IPS-18a (cell line): Measurements from ENCODE around the gene DIS3L2.

ENCODE experiments used
- H3K27ac ChIP-seq: one replicate; pipeline ENCODE4 v1.5.1; 2013; ENCODE audit warnings: low read length
- H3K27me3 ChIP-seq: one replicate; pipeline ENCODE4 v1.6.1; 2013; ENCODE audit warnings: mild to moderate bottlenecking, low read length; ENCODE audit not compliant: control insufficient read depth, insufficient read depth
- H3K36me3 ChIP-seq: one replicate; pipeline ENCODE4 v1.6.1; 2013; ENCODE audit warnings: low read depth, low read length; ENCODE audit not compliant: control insufficient read depth
- H3K4me1 ChIP-seq: one replicate; pipeline ENCODE4 v1.6.1; 2013; ENCODE audit warnings: low read depth, low read length; ENCODE audit not compliant: control insufficient read depth
- H3K4me3 ChIP-seq: one replicate; pipeline ENCODE4 v1.5.1; 2013; ENCODE audit warnings: low read length
- H3K9ac ChIP-seq: one replicate; pipeline ENCODE4 v1.6.1; 2013; ENCODE audit warnings: mild to moderate bottlenecking, low read length, moderate library complexity
- H3K9me3 ChIP-seq: one replicate; pipeline ENCODE4 v1.6.1; 2013; ENCODE audit warnings: low read depth, low read length; ENCODE audit not compliant: control insufficient read depth

DIS3L2 gene

DNA sequence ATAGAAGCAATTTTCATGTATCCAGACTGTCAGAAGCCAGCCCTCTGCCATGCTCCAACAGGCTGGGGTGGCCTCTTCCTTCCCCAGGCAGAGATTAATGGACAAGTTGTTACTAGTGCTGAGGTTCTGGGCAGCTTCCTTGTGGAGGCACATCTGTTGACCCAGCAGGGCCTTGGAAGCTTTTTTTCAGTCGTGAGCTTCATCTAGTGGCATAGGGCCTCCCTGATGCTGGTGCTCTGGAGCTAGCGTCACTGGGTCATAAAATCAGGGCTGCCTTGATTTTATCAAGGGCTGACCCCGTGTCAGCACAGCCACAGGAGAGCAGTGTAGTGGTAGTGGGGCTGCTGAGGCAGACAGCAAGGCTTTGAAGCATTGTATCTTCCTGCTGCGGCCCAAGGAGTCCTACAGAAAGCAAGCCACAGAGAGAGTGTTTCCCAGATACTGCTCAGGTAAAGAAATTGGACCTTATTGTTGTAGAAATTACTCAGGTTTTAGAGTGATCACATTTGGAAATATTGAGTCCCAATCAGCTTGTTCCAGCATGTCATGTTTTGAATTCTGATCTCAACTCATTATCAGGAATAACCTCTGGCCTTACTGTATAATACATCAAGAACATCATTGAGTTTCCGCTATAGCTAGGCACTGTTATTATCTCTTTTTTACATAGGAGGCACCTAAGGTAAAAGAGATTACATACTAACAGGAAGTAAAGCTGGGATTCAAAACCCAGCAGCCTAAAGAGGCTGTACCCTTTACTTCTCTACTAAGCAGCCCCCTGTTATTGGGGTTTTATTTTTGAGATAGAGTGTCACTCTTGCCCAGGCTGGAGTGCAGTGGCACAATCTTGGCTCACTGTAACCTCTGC lies 324.7 kb downstream of the DIS3L2 start:
- Histone ChIP-seq H3K36me3 (no peaks in the 10 kb centered on the region), H3K4me1 (no peaks in the 10 kb centered on the region), H3K4me3 (no peak overlapping the region), H3K9ac (no peak overlapping the region), H3K27me3 (no peaks in the 10 kb centered on the region), H3K27ac (no peak overlapping the region), H3K9me3 (no peaks in the 10 kb centered on the region)

- H3K4me3 ChIP-seq = no peak overlapping the region
- no peaks in the 10 kb centered on the region for H3K9me3 ChIP-seq
- no peaks in the 10 kb centered on the region for H3K4me1 ChIP-seq
- H3K27ac ChIP-seq = no peak overlapping the region
- no peaks in the 10 kb centered on the region for H3K36me3 ChIP-seq
- no peaks in the 10 kb centered on the region for H3K27me3 ChIP-seq
- no peak overlapping the region for H3K9ac ChIP-seq
Measured at GRCh38 chr2:232287316-232287715, 325.8 kb downstream of the DIS3L2 start.

- no peaks in the 10 kb centered on the region for H3K36me3 ChIP-seq
- H3K4me1 ChIP-seq = peaks cover 6% of the 10 kb centered on the region
- no peak overlapping the region for H3K4me3 ChIP-seq
- H3K27ac ChIP-seq = no peak overlapping the region
- no peaks in the 10 kb centered on the region for H3K27me3 ChIP-seq
- H3K9ac ChIP-seq = no peak overlapping the region
- no peaks in the 10 kb centered on the region for H3K9me3 ChIP-seq
Measured at GRCh38 chr2:232288489-232289030, 327.0 kb downstream of the DIS3L2 start.

- Histone ChIP-seq H3K27ac (no peak overlapping the region), H3K9me3 (no peaks in the 10 kb centered on the region), H3K4me3 (no peak overlapping the region), H3K9ac (no peak overlapping the region), H3K4me1 (peaks cover 6% of the 10 kb centered on the region), H3K36me3 (no peaks in the 10 kb centered on the region), H3K27me3 (no peaks in the 10 kb centered on the region)
Measured at GRCh38 chr2:232290668-232291067, 329.2 kb downstream of the DIS3L2 start.

- Histone ChIP-seq H3K9ac (no peak overlapping the region), H3K27me3 (no peaks in the 10 kb centered on the region), H3K27ac (no peak overlapping the region), H3K36me3 (no peaks in the 10 kb centered on the region), H3K4me3 (no peak overlapping the region), H3K4me1 (peaks cover 6% of the 10 kb centered on the region), H3K9me3 (no peaks in the 10 kb centered on the region)
Measured at GRCh38 chr2:232291343-232291742, 329.8 kb downstream of the DIS3L2 start.

GRCh38 chr2:232292395-232293154 lies 331.1 kb downstream of the DIS3L2 start:
- no peak overlapping the region for H3K4me3 ChIP-seq
- H3K4me1 ChIP-seq = peaks cover 6% of the 10 kb centered on the region
- no peaks in the 10 kb centered on the region for H3K36me3 ChIP-seq
- H3K9ac ChIP-seq = no peak overlapping the region
- H3K9me3 ChIP-seq = no peaks in the 10 kb centered on the region
- no peak overlapping the region for H3K27ac ChIP-seq
- no peaks in the 10 kb centered on the region for H3K27me3 ChIP-seq

GRCh38 chr2:232293191-232293590 lies 331.7 kb downstream of the DIS3L2 start:
- Histone ChIP-seq H3K27ac (no peak overlapping the region), H3K4me1 (peaks cover 6% of the 10 kb centered on the region), H3K36me3 (no peaks in the 10 kb centered on the region), H3K9me3 (no peaks in the 10 kb centered on the region), H3K9ac (no peak overlapping the region), H3K4me3 (no peak overlapping the region), H3K27me3 (no peaks in the 10 kb centered on the region)

DNA sequence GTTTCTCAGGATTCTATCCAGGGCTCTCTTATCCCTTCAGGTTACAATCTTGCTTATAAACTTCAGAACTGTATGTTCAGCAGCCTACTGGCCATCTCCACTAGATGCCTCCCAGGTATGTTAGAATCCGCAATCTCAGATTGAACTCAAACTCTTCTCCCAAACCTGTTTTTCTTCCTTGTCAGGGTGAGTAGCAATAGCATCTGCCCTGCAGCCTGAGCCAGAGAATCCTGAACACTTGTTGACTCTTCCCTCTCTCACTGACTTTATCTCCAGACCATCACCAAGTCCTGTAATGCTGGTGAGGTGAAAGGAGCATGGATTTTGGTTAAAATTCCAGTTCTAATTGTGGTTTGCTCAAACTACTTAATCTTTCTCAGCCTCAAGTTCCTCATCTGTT lies 334.5 kb downstream of the DIS3L2 start:
- Histone ChIP-seq H3K36me3 (no peaks in the 10 kb centered on the region), H3K9ac (no peak overlapping the region), H3K27me3 (no peaks in the 10 kb centered on the region), H3K27ac (no peak overlapping the region), H3K4me3 (no peak overlapping the region), H3K9me3 (no peaks in the 10 kb centered on the region), H3K4me1 (peaks cover 6% of the 10 kb centered on the region)

DNA sequence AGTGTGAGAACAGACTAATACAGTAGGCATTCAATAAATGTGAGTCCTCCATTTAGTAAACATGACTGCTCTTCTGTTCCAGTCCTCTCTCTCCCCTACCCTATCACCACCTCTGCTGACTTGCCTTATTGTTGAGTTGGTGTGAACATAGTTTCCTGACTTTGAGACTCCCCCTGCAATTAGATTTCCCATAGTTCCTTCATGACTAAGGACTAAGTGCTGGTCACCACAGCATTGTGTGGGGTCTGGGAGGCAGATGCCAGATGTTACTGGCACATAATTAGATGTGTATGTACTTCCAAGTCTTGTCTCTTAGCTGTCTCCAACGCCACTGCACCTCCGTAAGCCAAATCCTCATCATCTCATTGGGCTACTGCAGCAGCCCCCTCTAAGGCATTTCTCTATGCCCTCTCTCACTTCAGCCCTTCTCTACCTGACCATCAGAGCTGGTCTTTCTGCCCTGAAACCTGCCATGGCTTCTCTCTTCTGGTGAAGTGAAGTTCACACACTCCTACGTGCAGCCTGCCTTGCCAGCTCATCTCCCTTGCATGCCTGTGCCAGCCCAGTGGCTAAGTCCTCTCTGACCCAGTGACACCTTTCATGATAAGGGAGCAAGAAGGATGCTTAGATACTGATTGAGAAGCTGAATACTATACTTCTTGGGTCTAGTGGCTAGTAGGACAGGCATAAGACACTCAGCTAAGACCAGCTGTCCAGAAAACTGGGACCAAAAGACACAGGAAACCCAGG lies 335.4 kb downstream of the DIS3L2 start:
- Histone ChIP-seq H3K4me1 (peaks cover 6% of the 10 kb centered on the region), H3K27ac (no peak overlapping the region), H3K36me3 (no peaks in the 10 kb centered on the region), H3K27me3 (no peaks in the 10 kb centered on the region), H3K4me3 (no peak overlapping the region), H3K9ac (no peak overlapping the region), H3K9me3 (no peaks in the 10 kb centered on the region)

GRCh38 chr2:232299084-232299483 lies 337.6 kb downstream of the DIS3L2 start:
- Histone ChIP-seq H3K27ac (no peak overlapping the region), H3K27me3 (no peaks in the 10 kb centered on the region), H3K9ac (no peak overlapping the region), H3K36me3 (no peaks in the 10 kb centered on the region), H3K4me3 (no peak overlapping the region), H3K4me1 (no peaks in the 10 kb centered on the region), H3K9me3 (no peaks in the 10 kb centered on the region)

- Histone ChIP-seq H3K27ac (no peak overlapping the region), H3K9me3 (no peaks in the 10 kb centered on the region), H3K4me3 (no peak overlapping the region), H3K36me3 (no peaks in the 10 kb centered on the region), H3K4me1 (no peaks in the 10 kb centered on the region), H3K27me3 (no peaks in the 10 kb centered on the region), H3K9ac (no peak overlapping the region)
Measured at GRCh38 chr2:232299927-232300674, 338.6 kb downstream of the DIS3L2 start.
